Glutamatergic neuron (in vitro differentiated cells): Measurements from ENCODE around the gene ARHGEF19. TPM values are rescaled to one million over a fixed set of nuclear protein-coding genes. Genes with fewer than 3 reads are reported as not detected.
A peak's percentile ranks its signal among the peaks of the same experiment; 100 is the strongest.
"Not testable (repeated sequence)": the region's sequence is repeated elsewhere in the genome, so short reads cannot be mapped to it uniquely, and the experiment has no call there.

Experiments used
- DNase-seq: peaks from one replicate; pipeline ENCODE4 v3.0.0; 2022
- H3K27ac Mint-ChIP-seq: one replicate; pipeline ENCODE4 v1.8.0; 2020; ENCODE audit warnings: mild to moderate bottlenecking, mixed read lengths, inconsistent platforms; ENCODE audit not compliant: unreplicated experiment
- H3K27me3 Mint-ChIP-seq: one replicate; pipeline ENCODE4 v1.8.0; 2020; ENCODE audit warnings: mild to moderate bottlenecking, moderate library complexity, mixed read lengths, inconsistent platforms; ENCODE audit not compliant: unreplicated experiment
- H3K36me3 Mint-ChIP-seq: one replicate; pipeline ENCODE4 v1.8.0; 2020; ENCODE audit warnings: mild to moderate bottlenecking, mixed read lengths, inconsistent platforms; ENCODE audit not compliant: unreplicated experiment
- H3K4me1 Mint-ChIP-seq: one replicate; pipeline ENCODE4 v1.8.0; 2020; ENCODE audit warnings: mild to moderate bottlenecking, low read depth, mixed read lengths, inconsistent platforms; ENCODE audit not compliant: unreplicated experiment
- H3K4me3 Mint-ChIP-seq: one replicate; pipeline ENCODE4 v1.8.0; 2020; ENCODE audit warnings: mild to moderate bottlenecking, mixed read lengths, inconsistent platforms; ENCODE audit not compliant: unreplicated experiment
- H3K9me3 Mint-ChIP-seq: one replicate; pipeline ENCODE4 v1.8.0; 2020; ENCODE audit warnings: mild to moderate bottlenecking, moderate library complexity, mixed read lengths, inconsistent platforms; ENCODE audit not compliant: unreplicated experiment
- total RNA-seq: library from RNA; stranded (reverse); fragmentation: NEBNext Ultra II Directional; extraction: Animal tissue kit (Norgen Biotek cat#: 25700); gene quantifications from one replicate; pipeline ENCODE4 v1.2.1, GENCODE V29; 2021; ENCODE audit not compliant: unreplicated experiment
- TF ChIP-seq, protein P1 (sequence below): fragments of 200-600 bp; sonication (generic); IDR thresholded peaks from one replicate; pipeline ENCODE4 v1.5.0; 2021; ENCODE audit not compliant: partially characterized antibody, unreplicated experiment

Gene ARHGEF19
- total RNA-seq, 1 donor from 2014 or later = 3.4 TPM

DNA sequence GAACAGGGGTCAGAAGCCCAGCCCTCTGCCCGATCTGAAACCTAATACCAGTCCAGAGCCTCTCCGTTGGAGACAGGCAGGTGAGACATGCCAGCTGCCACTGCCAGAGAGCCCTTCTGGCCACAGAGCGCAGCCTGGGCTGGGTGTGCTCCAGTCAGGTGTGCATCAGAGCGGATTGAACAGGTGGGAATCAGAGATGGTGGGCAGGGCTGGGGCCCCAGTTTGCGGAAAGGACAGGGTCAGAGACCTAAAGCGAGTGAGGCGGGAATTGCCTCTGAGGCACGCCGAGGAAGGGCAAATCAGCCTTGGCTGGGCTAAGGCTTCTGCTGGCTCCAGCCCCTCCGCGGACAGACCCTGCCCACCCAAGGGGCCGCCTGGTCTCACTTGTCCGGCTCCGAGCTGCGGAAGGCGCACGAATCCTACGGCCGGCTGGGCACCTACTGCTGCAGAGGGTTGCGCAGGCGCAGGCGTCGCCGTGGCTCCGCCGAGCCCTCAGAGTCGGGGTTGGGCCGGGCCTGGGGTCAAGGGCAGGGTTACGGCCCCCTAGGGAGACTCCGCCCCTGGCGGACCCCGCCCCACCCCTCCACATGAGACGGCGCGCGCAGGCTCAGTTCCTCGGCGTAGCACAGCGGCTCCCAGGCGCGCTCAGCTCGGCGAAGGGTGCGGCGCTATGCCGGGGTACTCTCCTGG is 14.2 kb upstream of the ARHGEF19 start:
- Mint-ChIP-seq H3K27me3 (peaks cover 19% of the 10 kb centered on the region), H3K4me3 (peak overlapping the region; percentile 75), H3K9me3 (peaks cover 3% of the 10 kb centered on the region), H3K36me3 (no peaks in the 10 kb centered on the region), H3K4me1 (peaks cover 2% of the 10 kb centered on the region), H3K27ac (no peak overlapping the region)
- TF ChIP-seq, protein P1, sequence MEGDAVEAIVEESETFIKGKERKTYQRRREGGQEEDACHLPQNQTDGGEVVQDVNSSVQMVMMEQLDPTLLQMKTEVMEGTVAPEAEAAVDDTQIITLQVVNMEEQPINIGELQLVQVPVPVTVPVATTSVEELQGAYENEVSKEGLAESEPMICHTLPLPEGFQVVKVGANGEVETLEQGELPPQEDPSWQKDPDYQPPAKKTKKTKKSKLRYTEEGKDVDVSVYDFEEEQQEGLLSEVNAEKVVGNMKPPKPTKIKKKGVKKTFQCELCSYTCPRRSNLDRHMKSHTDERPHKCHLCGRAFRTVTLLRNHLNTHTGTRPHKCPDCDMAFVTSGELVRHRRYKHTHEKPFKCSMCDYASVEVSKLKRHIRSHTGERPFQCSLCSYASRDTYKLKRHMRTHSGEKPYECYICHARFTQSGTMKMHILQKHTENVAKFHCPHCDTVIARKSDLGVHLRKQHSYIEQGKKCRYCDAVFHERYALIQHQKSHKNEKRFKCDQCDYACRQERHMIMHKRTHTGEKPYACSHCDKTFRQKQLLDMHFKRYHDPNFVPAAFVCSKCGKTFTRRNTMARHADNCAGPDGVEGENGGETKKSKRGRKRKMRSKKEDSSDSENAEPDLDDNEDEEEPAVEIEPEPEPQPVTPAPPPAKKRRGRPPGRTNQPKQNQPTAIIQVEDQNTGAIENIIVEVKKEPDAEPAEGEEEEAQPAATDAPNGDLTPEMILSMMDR = no peak
- peak; percentile 85 for DNase-seq

GRCh38 chr1:16226129-16226489 is 13.7 kb upstream of the ARHGEF19 start:
- Mint-ChIP-seq H3K27ac (no peak overlapping the region), H3K27me3 (peaks cover 19% of the 10 kb centered on the region), H3K4me1 (peaks cover 2% of the 10 kb centered on the region), H3K9me3 (peaks cover 6% of the 10 kb centered on the region), H3K4me3 (peak overlapping the region; percentile 75), H3K36me3 (no peaks in the 10 kb centered on the region)
- TF ChIP-seq, protein P1 = no peak
- DNase-seq = no peak

DNA sequence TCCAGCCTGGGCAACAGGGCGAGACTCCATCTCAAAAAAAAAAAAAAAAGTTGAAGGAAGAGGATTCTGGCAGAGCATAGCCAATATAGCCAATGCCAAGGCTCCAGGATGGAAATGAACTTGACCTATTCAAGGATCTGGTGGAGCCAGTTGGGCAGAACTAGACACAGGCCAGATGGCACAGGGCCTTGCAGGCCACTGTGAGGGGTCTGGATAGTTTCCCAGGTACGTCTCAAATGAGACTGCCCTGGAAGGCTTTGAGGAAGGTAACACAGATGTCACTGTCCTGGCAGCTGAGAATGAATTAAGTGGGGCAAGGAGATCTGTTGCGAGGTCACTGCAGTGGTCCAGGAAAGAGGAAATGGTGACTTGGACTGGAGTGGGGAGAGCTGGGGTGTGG is 12.0 kb upstream of the ARHGEF19 start:
- TF ChIP-seq, protein P1 = no peak
- DNase-seq = no peak
- Mint-ChIP-seq H3K4me3 (no peak overlapping the region), H3K27me3 (peaks cover 19% of the 10 kb centered on the region), H3K4me1 (peaks cover 2% of the 10 kb centered on the region), H3K9me3 (peaks cover 6% of the 10 kb centered on the region), H3K36me3 (no peaks in the 10 kb centered on the region), H3K27ac (no peak overlapping the region)

DNA sequence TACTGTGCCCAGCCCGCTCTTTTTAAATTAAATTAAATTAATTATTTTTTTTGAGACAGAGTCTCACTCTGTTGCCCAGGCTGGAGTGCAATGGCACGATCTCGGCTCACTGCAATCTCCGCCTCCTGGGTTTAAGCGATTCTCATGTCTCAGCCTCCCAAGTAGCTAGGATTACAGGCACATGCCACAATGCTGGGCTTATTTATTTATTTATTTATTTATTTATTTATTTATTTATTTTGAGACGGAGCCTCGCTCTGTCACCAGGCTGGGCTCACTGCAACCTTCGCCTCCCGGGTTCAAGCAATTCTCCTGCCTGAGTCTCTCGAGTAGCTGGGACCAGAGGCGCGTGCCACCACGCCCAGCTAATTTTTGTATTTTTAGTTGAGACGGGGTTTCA is 10.3 kb upstream of the ARHGEF19 start:
- peaks cover 16% of the 10 kb centered on the region for H3K27me3 Mint-ChIP-seq
- H3K4me3 Mint-ChIP-seq, DNase-seq, H3K9me3 Mint-ChIP-seq, H3K36me3 Mint-ChIP-seq, H3K4me1 Mint-ChIP-seq, H3K27ac Mint-ChIP-seq: not testable (repeated sequence)

- H3K9me3 Mint-ChIP-seq = peaks cover 6% of the 10 kb centered on the region
- no peak overlapping the region for H3K27ac Mint-ChIP-seq
- no peaks in the 10 kb centered on the region for H3K36me3 Mint-ChIP-seq
- peaks cover 11% of the 10 kb centered on the region for H3K27me3 Mint-ChIP-seq
- DNase-seq = no peak
- TF ChIP-seq, protein P1 = no peak
- no peak overlapping the region for H3K4me3 Mint-ChIP-seq
- peaks cover 1% of the 10 kb centered on the region for H3K4me1 Mint-ChIP-seq
These were observed 9.0 kb upstream of the ARHGEF19 start for GRCh38 chr1:16221499-16221898.
